ENCODE measurements around the gene RASSF7.
A peak's percentile ranks its signal among the peaks of the same experiment; 100 is the strongest.

The RASSF7 gene

DNA sequence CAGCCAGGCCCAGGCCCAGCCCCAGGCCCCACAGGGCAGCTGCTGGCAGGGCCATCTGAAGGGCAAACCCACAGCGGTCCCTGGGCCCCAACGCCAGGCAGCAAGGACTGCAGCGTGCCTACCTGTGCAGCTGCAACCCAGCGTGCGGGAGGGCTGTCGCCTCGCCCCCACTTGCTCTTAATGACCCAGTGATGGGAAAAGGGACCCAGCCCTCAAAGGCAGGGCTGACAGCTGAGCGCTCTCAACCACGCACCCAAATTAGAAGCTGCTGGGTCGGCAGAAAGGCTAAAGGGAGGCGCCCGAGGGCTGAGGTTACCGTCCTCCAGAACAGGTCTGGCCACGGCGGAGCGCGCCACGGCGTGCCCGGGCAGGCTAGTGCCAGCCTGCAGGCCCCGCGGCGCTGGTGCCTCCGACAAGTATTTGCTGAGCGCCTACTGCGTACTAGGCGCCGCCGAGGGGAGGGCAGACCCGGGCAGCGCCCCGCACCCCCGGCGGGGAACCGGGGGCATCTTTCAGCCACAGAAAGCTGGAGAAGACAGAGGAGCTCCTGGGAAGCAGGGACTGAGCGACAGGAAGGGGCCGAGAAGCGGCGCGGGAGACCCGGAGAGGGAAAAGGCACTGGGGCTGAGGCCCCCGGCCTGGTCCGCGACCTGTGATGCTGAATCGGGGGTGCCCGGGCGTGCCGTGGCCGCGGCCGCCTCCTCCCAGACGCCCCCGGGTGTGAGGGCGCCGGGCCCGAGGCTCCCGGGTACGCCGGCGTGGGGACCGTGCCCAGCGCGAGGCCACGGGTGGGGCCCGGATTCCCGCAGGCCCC, 26.2 kb upstream of the RASSF7 start:
- peak; percentile 64 for DNase-seq (ENCODE audit: low spot score)
- no peak for TF ChIP-seq CTCF (IDR thresholded peaks at IDR 0.05; ENCODE audit: extremely low read depth, missing control alignments)

DNA sequence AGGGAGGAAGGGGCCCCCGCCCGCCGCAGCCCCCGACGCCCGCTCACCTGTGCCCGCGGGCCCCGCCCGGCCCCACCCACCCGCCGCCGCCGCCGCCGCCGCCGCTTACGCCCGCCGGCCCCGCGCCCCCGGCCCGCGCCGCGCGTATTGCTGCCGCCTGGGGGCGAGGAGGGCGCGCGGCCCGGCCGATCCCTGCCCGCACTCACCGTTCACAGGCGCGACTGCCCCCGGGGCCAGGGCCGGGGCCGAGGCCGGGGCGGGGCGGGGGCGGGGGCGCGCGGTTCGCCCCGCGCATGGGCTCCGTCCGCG, 25.6 kb upstream of the RASSF7 start:
- no peak for DNase-seq (ENCODE audit: low spot score)
- peak; percentile 2 for TF ChIP-seq CTCF (IDR thresholded peaks at IDR 0.05; ENCODE audit: extremely low read depth, missing control alignments)

GRCh38 chr11:535519-536454, 25.0 kb upstream of the RASSF7 start, which contains the start of gene HRAS:
Gene HRAS (minus strand): TSS chr11:535576.
- DNase-seq (ENCODE audit: low spot score), result peak; percentile 100
- no peak for TF ChIP-seq CTCF (IDR thresholded peaks at IDR 0.05; ENCODE audit: extremely low read depth, missing control alignments)

DNA sequence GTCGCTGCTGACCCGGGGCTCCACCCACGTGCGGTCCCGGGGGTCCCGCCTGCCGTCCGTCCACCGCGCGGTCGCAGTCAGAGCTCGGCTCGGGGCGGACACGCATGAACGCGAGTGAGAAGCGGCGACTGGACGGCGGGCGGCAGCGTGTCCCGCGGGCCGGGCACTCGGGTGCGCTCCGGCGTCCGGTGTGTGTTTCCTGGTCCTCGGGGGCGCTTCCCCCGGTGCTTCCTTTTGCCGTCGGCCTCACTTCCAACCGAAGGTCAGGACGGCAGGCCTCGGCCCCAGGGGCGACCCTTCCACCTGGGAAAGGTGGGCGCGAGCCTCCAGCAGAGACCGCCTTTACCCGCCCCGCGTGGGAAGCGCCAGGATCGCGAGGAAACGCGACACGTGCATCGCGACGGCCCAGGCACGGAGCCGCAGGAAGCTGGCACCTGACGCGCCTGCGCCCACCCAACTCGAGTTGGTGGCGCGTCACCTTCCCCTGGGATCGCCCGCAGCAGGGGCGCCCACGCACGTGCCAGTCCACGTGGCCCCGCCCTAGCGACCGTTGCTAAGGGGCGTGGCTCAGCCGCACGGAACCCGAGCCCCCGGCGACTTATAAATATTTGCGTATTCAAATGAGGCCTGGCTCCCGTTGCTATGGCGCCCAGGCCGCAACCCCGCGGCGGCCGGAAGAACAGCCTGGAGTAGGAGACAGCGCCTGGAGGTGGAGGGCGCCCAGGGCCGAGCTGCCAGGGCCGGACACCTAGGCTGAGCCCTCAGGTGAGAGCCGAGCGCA, 23.7 kb upstream of the RASSF7 start, which contains the start of gene LRRC56:
Gene LRRC56 (plus strand): TSS at position 687 of the 781 bp plus-strand sequence. CDS start 3,158 bp downstream, outside the sequence.
- peak; percentile 98 for DNase-seq (ENCODE audit: low spot score)
- TF ChIP-seq CTCF (IDR thresholded peaks at IDR 0.05; ENCODE audit: extremely low read depth, missing control alignments), result no peak

- DNase-seq (ENCODE audit: low spot score), result no peak
- no peak for TF ChIP-seq CTCF (IDR thresholded peaks at IDR 0.05; ENCODE audit: extremely low read depth, missing control alignments)
Measured at GRCh38 chr11:537622-538430, 22.9 kb upstream of the RASSF7 start.

DNA sequence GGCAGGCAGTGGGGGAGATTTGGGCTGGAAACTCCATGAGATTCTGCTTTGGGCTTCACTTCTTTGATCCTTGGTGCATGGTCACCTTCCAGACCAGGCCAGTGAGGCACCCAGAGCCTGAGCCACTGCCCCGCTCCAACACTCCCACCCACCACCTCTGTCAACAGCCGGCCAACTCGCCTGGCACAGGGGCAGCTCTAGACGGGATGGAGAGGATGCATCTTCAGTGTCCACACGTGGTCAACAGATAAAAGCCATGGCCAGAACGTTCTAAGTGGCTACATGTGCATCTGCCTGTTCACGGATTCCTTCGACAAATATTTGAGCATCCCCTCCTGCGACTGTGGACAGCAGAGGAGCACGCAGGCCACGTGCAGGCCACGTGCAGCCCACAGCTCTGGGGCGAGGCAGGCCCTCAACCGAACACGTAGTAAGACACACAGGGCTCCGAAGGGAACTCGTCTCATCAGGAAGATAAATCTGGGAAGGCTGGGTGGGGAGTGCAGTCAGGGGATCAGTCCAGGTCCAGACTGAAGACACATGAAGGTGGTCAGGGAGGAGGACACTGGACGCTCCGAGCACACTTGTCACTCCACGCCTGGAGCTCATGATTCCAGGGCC, 22.2 kb upstream of the RASSF7 start:
- no peak for DNase-seq (ENCODE audit: low spot score)
- no peak for TF ChIP-seq CTCF (IDR thresholded peaks at IDR 0.05; ENCODE audit: extremely low read depth, missing control alignments)

Measured in GM20000 (cell line).